ENCODE results near the gene SSR2.

DNA sequence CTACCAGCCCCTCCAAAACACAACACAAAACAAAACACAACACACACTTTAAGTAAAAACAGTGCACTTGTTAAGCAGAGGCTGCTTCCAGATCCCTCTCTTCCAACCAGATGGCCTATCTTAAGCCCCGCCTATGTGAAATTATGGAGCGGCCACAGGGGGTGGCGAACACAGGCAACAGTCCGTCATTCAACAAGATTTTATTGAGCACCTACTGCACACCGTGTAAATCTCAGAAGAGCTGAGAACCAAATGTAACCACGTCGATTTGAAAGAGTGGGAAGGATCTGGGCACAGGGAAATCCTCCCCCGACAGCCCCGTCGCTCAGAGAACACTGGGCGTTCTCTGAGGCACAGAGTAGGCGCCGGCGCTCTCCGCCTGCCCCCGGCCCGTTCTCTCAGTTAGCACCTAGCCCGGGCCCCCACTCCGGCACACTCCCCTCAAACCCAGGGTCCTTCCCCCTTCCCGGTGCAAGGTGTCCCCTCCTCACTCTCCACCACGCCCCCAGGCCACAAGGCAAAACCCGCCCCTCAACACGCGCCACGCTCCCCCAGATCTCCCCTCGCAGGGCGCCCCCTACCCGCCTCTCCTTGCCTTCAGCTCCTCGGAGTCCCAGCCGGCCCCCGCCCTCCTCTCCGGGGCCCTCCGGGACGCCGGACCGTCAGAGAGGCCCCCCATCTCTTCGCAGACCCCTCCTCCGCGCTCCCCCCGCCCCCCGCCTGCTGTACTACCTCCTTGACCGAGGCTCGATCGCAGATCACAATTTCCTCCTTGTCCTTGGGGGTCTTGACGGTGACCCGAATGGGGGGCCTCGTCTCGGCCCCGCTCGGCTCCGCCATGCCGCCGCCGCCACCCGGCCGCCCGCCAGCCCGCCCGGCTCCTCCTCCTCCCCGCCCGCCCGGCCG lies 32.4 kb upstream of the SSR2 start:
- peak; percentile 42 for TF ChIP-seq CTCF (IDR thresholded peaks at IDR 0.05)
- TF ChIP-seq, protein P1, sequence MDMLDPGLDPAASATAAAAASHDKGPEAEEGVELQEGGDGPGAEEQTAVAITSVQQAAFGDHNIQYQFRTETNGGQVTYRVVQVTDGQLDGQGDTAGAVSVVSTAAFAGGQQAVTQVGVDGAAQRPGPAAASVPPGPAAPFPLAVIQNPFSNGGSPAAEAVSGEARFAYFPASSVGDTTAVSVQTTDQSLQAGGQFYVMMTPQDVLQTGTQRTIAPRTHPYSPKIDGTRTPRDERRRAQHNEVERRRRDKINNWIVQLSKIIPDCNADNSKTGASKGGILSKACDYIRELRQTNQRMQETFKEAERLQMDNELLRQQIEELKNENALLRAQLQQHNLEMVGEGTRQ (IDR thresholded peaks at IDR 0.05; ENCODE audit: borderline replicate concordance, low read depth, low read length), result no peak
- TF ChIP-seq ZBTB33 (IDR thresholded peaks at IDR 0.05; ENCODE audit: borderline replicate concordance, low read depth), result no peak
- TF ChIP-seq EZH2phosphoT487 (IDR thresholded peaks at IDR 0.05; ENCODE audit: borderline replicate concordance, low read depth), result no peak
